Endodermal cell (in vitro differentiated cells): ENCODE measurements around the gene ACSM6. TPM values are rescaled to one million over a fixed set of nuclear protein-coding genes. Genes with fewer than 3 reads are reported as not detected.

ENCODE experiments used
- DNase-seq: peaks from one replicate; pipeline ENCODE4 v3.0.0-alpha.2; 2017
- H3K27ac ChIP-seq: 2 replicates; pipeline ENCODE4 v1.5.1; 2013; ENCODE audit warnings: mild to moderate bottlenecking, low read depth, low read length, moderate library complexity
- H3K27me3 ChIP-seq: 2 replicates; pipeline ENCODE4 v1.6.1; 2013; ENCODE audit warnings: mild to moderate bottlenecking, low read length, moderate library complexity; ENCODE audit not compliant: insufficient read depth, control insufficient read depth, poor library complexity, severe bottlenecking
- H3K36me3 ChIP-seq: 2 replicates; pipeline ENCODE4 v1.7.0; 2013; ENCODE audit warnings: mild to moderate bottlenecking, low read length, moderate library complexity; ENCODE audit not compliant: control insufficient read depth, insufficient read depth
- H3K4me1 ChIP-seq: one replicate; pipeline ENCODE4 v1.7.0; 2013; ENCODE audit warnings: low read length; ENCODE audit not compliant: control insufficient read depth, insufficient read depth
- H3K4me3 ChIP-seq: 2 replicates; pipeline ENCODE4 v1.5.1; 2013; ENCODE audit warnings: mild to moderate bottlenecking, low read length, moderate library complexity
- H3K9ac ChIP-seq: 2 replicates; pipeline ENCODE4 v1.6.1; 2013; ENCODE audit warnings: mild to moderate bottlenecking, low read length, moderate library complexity; ENCODE audit not compliant: poor library complexity, severe bottlenecking; ENCODE audit errors: extremely low read depth
- H3K9me3 ChIP-seq: 2 replicates; pipeline ENCODE4 v1.6.1; 2013; ENCODE audit warnings: mild to moderate bottlenecking, low read length, moderate library complexity; ENCODE audit not compliant: control insufficient read depth
- H3K27ac Mint-ChIP-seq: 2 replicates; pipeline ENCODE4 v1.8.0; 2020; ENCODE audit warnings: mixed read lengths
- H3K27me3 Mint-ChIP-seq: 2 replicates; pipeline ENCODE4 v1.8.0; 2021; ENCODE audit warnings: mild to moderate bottlenecking, mixed read lengths; ENCODE audit not compliant: insufficient read depth
- H3K36me3 Mint-ChIP-seq: 2 replicates; pipeline ENCODE4 v1.8.0; 2020; ENCODE audit warnings: low read depth, mixed read lengths
- H3K4me1 Mint-ChIP-seq: 2 replicates; pipeline ENCODE4 v1.8.0; 2020; ENCODE audit warnings: mixed read lengths
- H3K4me3 Mint-ChIP-seq: 2 replicates; pipeline ENCODE4 v1.8.0; 2020; ENCODE audit warnings: mild to moderate bottlenecking, moderate library complexity, mixed read lengths
- H3K9me3 Mint-ChIP-seq: 2 replicates; pipeline ENCODE4 v1.8.0; 2020; ENCODE audit warnings: mild to moderate bottlenecking, mixed read lengths
- WGBS, 2 experiments: methylation state at CpG; one replicate each; pipeline versions ENCODE4 v1.1.5 to v1.1.7; 2013; ENCODE audit warnings: missing lambda C conversion rate in 2 of 2, mixed read lengths in 1 of 2; ENCODE audit not compliant: insufficient coverage in 1 of 2, insufficient read length in 1 of 2; 5-methylcytosine and 5-hydroxymethylcytosine counted together
- total RNA-seq, 2 donors: library from RNA; stranded (reverse); fragmentation: NEBNext Ultra II Directional in 1 of 2; extraction: Animal tissue kit (Norgen Biotek cat#: 25700) in 1 of 2; gene quantifications; 2 replicates in 1 of 2; 3 replicates in 1 of 2; pipeline ENCODE4 v1.2.1, GENCODE V29; 2021
- TF ChIP-seq, protein P1 (sequence below): fragments of 200-600 bp; sonication (generic); conservative IDR thresholded peaks from 2 replicates; pipeline ENCODE4 v1.5.0; 2021; ENCODE audit warnings: antibody characterized with exemption, mild to moderate bottlenecking

The ACSM6 gene
- total RNA-seq, 2 donors from 2014 or later: not detected

DNA sequence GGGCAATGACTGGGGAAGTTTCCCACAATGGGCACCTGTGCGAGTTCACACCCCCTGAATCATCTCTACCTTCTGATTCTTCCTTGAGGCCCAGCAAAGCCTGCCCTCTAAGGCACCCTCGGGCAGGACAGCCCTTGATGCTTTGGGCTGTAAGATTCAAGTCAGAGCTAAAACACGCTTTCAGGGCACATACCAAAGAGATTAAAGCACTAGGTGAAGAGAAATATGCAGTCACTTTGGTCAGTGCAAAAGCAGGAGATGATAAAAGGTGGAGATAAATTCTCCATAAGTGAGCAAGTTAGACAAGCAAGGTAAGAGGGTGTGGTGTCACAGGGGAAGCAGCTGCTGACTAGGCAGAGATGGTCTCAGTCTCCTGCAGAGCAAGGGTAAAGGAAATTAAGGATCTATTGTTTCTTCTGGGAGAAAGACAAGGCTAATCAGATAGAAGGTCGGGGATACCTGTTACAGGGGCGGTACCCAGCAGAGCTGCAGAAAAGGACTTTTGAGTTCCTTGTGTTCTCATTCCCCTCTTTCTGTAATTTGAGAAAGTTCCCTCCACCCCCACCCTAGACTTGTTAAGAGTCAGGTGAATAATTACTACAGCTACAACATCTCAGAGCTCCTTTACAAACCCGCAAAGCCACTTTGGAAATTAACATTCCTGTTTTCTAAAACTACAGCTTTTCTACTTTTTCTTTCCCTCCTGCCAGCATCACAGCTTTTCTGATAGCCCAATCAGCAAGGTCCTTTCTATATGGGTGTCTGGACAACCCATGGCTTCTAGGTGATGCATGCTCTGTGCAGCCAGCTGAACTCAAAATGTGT is 70.4 kb downstream of the ACSM6 start:
- Mint-ChIP-seq H3K27me3 (no peaks in the 10 kb centered on the region), H3K9me3 (no peaks in the 10 kb centered on the region), H3K36me3 (peaks cover 56% of the 10 kb centered on the region), H3K4me3 (no peak overlapping the region), H3K4me1 (peaks cover 71% of the 10 kb centered on the region), H3K27ac (peak overlapping the region; percentile 92)
- H3K27ac ChIP-seq: no peak overlapping the region
- peaks cover 83% of the 10 kb centered on the region for H3K36me3 ChIP-seq
- H3K4me1 ChIP-seq: peaks cover 26% of the 10 kb centered on the region
- H3K9me3 ChIP-seq: no peaks in the 10 kb centered on the region
- no peaks in the 10 kb centered on the region for H3K27me3 ChIP-seq
- no peak overlapping the region for H3K4me3 ChIP-seq
- TF ChIP-seq, protein P1, sequence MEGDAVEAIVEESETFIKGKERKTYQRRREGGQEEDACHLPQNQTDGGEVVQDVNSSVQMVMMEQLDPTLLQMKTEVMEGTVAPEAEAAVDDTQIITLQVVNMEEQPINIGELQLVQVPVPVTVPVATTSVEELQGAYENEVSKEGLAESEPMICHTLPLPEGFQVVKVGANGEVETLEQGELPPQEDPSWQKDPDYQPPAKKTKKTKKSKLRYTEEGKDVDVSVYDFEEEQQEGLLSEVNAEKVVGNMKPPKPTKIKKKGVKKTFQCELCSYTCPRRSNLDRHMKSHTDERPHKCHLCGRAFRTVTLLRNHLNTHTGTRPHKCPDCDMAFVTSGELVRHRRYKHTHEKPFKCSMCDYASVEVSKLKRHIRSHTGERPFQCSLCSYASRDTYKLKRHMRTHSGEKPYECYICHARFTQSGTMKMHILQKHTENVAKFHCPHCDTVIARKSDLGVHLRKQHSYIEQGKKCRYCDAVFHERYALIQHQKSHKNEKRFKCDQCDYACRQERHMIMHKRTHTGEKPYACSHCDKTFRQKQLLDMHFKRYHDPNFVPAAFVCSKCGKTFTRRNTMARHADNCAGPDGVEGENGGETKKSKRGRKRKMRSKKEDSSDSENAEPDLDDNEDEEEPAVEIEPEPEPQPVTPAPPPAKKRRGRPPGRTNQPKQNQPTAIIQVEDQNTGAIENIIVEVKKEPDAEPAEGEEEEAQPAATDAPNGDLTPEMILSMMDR: no peak
- DNase-seq: peak; percentile 79
- 26 to 39% methylated on average over 6 of the region's 6 CpGs for WGBS, 2 experiments
- H3K9ac ChIP-seq: peak overlapping the region; percentile 29

DNA sequence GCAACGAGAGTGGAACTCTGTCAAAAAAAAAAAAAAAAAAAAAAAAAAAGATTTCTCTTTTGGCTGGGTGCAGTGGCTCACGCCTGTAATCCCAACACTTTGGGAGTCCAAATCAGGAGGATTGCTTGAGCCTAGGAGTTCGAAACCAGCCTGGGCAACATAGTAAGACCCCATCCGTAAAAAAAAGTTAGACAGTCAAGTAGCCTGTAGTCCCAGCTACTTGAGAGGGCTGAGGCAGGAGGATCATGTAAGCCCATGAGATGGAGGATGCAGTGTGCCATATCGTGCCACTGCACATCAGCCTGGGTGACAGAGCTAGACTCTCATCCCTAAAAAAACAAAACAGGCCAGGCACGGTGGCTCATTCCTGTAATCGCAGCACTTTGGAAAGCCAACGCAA is 71.5 kb downstream of the ACSM6 start:
- Mint-ChIP-seq H3K4me3 (no peak overlapping the region), H3K4me1 (peaks cover 61% of the 10 kb centered on the region), H3K36me3 (peaks cover 55% of the 10 kb centered on the region), H3K27ac (peak overlapping the region; percentile 61), H3K9me3 (no peaks in the 10 kb centered on the region), H3K27me3 (no peaks in the 10 kb centered on the region)
- Histone ChIP-seq H3K4me1 (peaks cover 26% of the 10 kb centered on the region), H3K27ac (no peak overlapping the region), H3K27me3 (no peaks in the 10 kb centered on the region), H3K9ac (no peak overlapping the region), H3K4me3 (no peak overlapping the region), H3K36me3 (peaks cover 83% of the 10 kb centered on the region), H3K9me3 (no peaks in the 10 kb centered on the region)
- WGBS, 2 experiments: 93 to 97% methylated on average over 8 of the region's 8 CpGs
- TF ChIP-seq, protein P1: no peak
- no peak for DNase-seq

DNA sequence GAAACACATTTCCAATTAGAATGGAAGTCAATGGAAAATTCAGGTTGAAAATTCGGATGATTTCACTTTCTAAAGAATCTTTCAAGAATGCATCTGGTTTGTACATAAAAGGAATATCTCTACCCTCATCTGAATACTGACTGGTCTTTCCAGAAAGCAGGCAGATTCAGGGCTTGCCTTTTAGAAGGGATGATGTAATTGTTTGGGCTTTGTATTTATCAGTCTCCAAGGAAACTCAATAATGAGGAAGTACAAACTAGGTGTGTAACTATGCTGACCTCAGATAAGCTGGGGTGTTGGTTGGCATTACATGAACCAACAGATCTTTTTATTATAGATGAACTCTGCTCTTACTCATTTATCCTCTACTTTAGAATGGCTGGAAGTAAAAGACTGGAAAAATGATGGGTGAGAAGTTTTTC is 72.6 kb downstream of the ACSM6 start:
- TF ChIP-seq, protein P1: no peak
- H3K27me3 Mint-ChIP-seq: no peaks in the 10 kb centered on the region
- Histone ChIP-seq H3K36me3 (peaks cover 81% of the 10 kb centered on the region), H3K4me1 (peaks cover 17% of the 10 kb centered on the region), H3K27ac (no peak overlapping the region), H3K27me3 (no peaks in the 10 kb centered on the region), H3K9ac (peak overlapping the region; percentile 41), H3K9me3 (no peaks in the 10 kb centered on the region), H3K4me3 (no peak overlapping the region)
- H3K36me3 Mint-ChIP-seq: peaks cover 50% of the 10 kb centered on the region
- H3K4me3 Mint-ChIP-seq: no peak overlapping the region
- no peak for DNase-seq
- peaks cover 50% of the 10 kb centered on the region for H3K4me1 Mint-ChIP-seq
- WGBS, 2 experiments: 89 to 100% methylated on average over 1 of the region's 1 CpG
- H3K27ac Mint-ChIP-seq: peak overlapping the region; percentile 93
- H3K9me3 Mint-ChIP-seq: no peaks in the 10 kb centered on the region
